Measurements from ENCODE around the gene HPSE. TPM values are rescaled to one million over a fixed set of nuclear protein-coding genes. Genes with fewer than 3 reads are reported as not detected.

The HPSE gene
- total RNA-seq, 4 donors from 2014 or later, result 4.8 to 10.6 (median 9.3) TPM

- no peaks in the 10 kb centered on the region for H3K36me3 ChIP-seq
- H3K27ac ChIP-seq, result no peak overlapping the region
- TF ChIP-seq POLR2AphosphoS5 (IDR thresholded peaks at IDR 0.05), result no peak
- no peak for TF ChIP-seq CTCF (IDR thresholded peaks at IDR 0.05)
- no peak for TF ChIP-seq POLR2A (IDR thresholded peaks at IDR 0.05)
- TF ChIP-seq EP300 (IDR thresholded peaks at IDR 0.05), result no peak
- no peak for DNase-seq (ENCODE audit: low spot score in 2 of 2)
- no peaks in the 10 kb centered on the region for H3K27me3 ChIP-seq
- no peaks in the 10 kb centered on the region for H3K9me3 ChIP-seq
- no peak overlapping the region for H3K4me3 ChIP-seq
- H3K4me1 ChIP-seq, result no peaks in the 10 kb centered on the region
- WGBS, result 82% methylated on average over 1 of the region's 1 CpG
These were observed 37.3 kb upstream of the HPSE start for GRCh38 chr4:83371936-83372335.

GRCh38 chr4:83371235-83371634, 36.6 kb upstream of the HPSE start:
- WGBS, result 89% methylated on average over 5 of the region's 5 CpGs
- H3K27me3 ChIP-seq, result no peaks in the 10 kb centered on the region
- TF ChIP-seq EP300 (IDR thresholded peaks at IDR 0.05) (no peak), CTCF (IDR thresholded peaks at IDR 0.05) (no peak), POLR2AphosphoS5 (IDR thresholded peaks at IDR 0.05) (no peak), POLR2A (IDR thresholded peaks at IDR 0.05) (no peak)
- no peaks in the 10 kb centered on the region for H3K36me3 ChIP-seq
- H3K9me3 ChIP-seq, result no peaks in the 10 kb centered on the region
- DNase-seq (ENCODE audit: low spot score in 2 of 2), result no peak
- no peaks in the 10 kb centered on the region for H3K4me1 ChIP-seq
- no peak overlapping the region for H3K4me3 ChIP-seq
- no peak overlapping the region for H3K27ac ChIP-seq

GRCh38 chr4:83370640-83370906, 35.9 kb upstream of the HPSE start:
- no peak overlapping the region for H3K27ac ChIP-seq
- WGBS, result 50% methylated on average over 1 of the region's 1 CpG
- no peak overlapping the region for H3K4me3 ChIP-seq
- no peaks in the 10 kb centered on the region for H3K27me3 ChIP-seq
- TF ChIP-seq EP300 (IDR thresholded peaks at IDR 0.05) (no peak), POLR2AphosphoS5 (IDR thresholded peaks at IDR 0.05) (no peak), POLR2A (IDR thresholded peaks at IDR 0.05) (no peak), CTCF (IDR thresholded peaks at IDR 0.05) (no peak)
- DNase-seq (ENCODE audit: low spot score in 2 of 2), result no peak
- H3K4me1 ChIP-seq, result no peaks in the 10 kb centered on the region
- H3K36me3 ChIP-seq, result no peaks in the 10 kb centered on the region
- H3K9me3 ChIP-seq, result no peaks in the 10 kb centered on the region

- no peaks in the 10 kb centered on the region for H3K9me3 ChIP-seq
- H3K36me3 ChIP-seq, result no peaks in the 10 kb centered on the region
- WGBS, result 91% methylated on average over 3 of the region's 4 CpGs
- DNase-seq (ENCODE audit: low spot score in 2 of 2), result no peak
- H3K27me3 ChIP-seq, result no peaks in the 10 kb centered on the region
- no peaks in the 10 kb centered on the region for H3K4me1 ChIP-seq
- H3K4me3 ChIP-seq, result no peak overlapping the region
- H3K27ac ChIP-seq, result no peak overlapping the region
- TF ChIP-seq EP300 (IDR thresholded peaks at IDR 0.05) (no peak), POLR2A (IDR thresholded peaks at IDR 0.05) (no peak), CTCF (IDR thresholded peaks at IDR 0.05) (no peak), POLR2AphosphoS5 (IDR thresholded peaks at IDR 0.05) (no peak)
These were observed 35.4 kb upstream of the HPSE start for GRCh38 chr4:83369831-83370639.

GRCh38 chr4:83364312-83364711, 29.7 kb upstream of the HPSE start:
- Histone ChIP-seq H3K4me1 (peaks cover 4% of the 10 kb centered on the region), H3K9me3 (no peaks in the 10 kb centered on the region), H3K4me3 (no peak overlapping the region), H3K36me3 (no peaks in the 10 kb centered on the region), H3K27me3 (no peaks in the 10 kb centered on the region), H3K27ac (no peak overlapping the region)
- no peak for DNase-seq (ENCODE audit: low spot score in 2 of 2)
- WGBS, result 55% methylated on average over 3 of the region's 3 CpGs
- TF ChIP-seq POLR2AphosphoS5 (IDR thresholded peaks at IDR 0.05) (no peak), EP300 (IDR thresholded peaks at IDR 0.05) (no peak), POLR2A (IDR thresholded peaks at IDR 0.05) (no peak), CTCF (IDR thresholded peaks at IDR 0.05) (no peak)
